C4-2B (cell line): Measurements from ENCODE around the gene ATP6V0A1.

Experiments used
- ZFX ChIP-seq: fragments of 450-650 bp; IDR thresholded peaks from 2 replicates; pipeline ENCODE4 v1.6.1; 2017
- TF ChIP-seq, protein P1 (sequence below): fragments of 450-650 bp; conservative IDR thresholded peaks from 2 replicates; pipeline ENCODE4 v1.5.1; 2017; ENCODE audit warnings: mild to moderate bottlenecking

DNA sequence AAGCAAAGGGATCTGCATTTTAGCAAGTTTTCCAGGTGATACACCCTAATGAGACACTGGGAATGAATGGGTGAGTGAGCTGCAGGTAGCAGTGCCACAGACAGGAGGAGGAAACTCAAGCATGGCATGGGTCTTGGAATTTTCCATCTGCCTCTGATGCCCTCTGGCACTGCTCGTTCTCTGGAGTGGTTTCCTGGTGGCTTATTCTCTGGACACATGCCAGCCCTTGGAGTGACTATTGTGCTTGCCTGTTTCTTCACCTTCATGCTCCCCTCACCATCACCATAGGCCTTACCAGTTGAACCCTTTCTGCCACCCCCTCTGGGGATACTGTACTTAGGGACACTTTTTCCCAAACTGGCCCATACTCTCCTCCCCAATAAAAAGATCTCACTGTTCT, 104.9 kb downstream of the ATP6V0A1 start:
- no peak for TF ChIP-seq ZFX
- TF ChIP-seq, protein P1, sequence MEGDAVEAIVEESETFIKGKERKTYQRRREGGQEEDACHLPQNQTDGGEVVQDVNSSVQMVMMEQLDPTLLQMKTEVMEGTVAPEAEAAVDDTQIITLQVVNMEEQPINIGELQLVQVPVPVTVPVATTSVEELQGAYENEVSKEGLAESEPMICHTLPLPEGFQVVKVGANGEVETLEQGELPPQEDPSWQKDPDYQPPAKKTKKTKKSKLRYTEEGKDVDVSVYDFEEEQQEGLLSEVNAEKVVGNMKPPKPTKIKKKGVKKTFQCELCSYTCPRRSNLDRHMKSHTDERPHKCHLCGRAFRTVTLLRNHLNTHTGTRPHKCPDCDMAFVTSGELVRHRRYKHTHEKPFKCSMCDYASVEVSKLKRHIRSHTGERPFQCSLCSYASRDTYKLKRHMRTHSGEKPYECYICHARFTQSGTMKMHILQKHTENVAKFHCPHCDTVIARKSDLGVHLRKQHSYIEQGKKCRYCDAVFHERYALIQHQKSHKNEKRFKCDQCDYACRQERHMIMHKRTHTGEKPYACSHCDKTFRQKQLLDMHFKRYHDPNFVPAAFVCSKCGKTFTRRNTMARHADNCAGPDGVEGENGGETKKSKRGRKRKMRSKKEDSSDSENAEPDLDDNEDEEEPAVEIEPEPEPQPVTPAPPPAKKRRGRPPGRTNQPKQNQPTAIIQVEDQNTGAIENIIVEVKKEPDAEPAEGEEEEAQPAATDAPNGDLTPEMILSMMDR, result no peak
